Chondrocyte (in vitro differentiated cells): ENCODE data around the gene GPC3. TPM values are rescaled to one million over a fixed set of nuclear protein-coding genes. Genes with fewer than 3 reads are reported as not detected.

ENCODE experiments used
- DNase-seq: peaks from one replicate; pipeline ENCODE4 v3.0.0; 2021; ENCODE audit warnings: mixed read lengths, low spot score
- H3K27ac Mint-ChIP-seq: one replicate; pipeline ENCODE4 v1.8.0; 2021; ENCODE audit warnings: mild to moderate bottlenecking, moderate library complexity, mixed read lengths; ENCODE audit not compliant: unreplicated experiment
- H3K27me3 Mint-ChIP-seq: 2 replicates; pipeline ENCODE4 v1.8.0; 2021; ENCODE audit warnings: low read depth, mixed read lengths
- H3K36me3 Mint-ChIP-seq: 2 replicates; pipeline ENCODE4 v1.8.0; 2021; ENCODE audit warnings: low read depth, mixed read lengths
- H3K4me1 Mint-ChIP-seq: 2 replicates; pipeline ENCODE4 v1.8.0; 2021; ENCODE audit warnings: low read depth, mild to moderate bottlenecking, mixed read lengths
- H3K4me3 Mint-ChIP-seq: one replicate; pipeline ENCODE4 v1.8.0; 2021; ENCODE audit warnings: mild to moderate bottlenecking, moderate library complexity, mixed read lengths; ENCODE audit not compliant: unreplicated experiment
- H3K9me3 Mint-ChIP-seq: 2 replicates; pipeline ENCODE4 v1.8.0; 2021; ENCODE audit warnings: low read depth, mixed read lengths
- total RNA-seq: library from RNA; stranded (reverse); gene quantifications from 3 replicates; pipeline ENCODE4 v1.2.1, GENCODE V29; 2021
- TF ChIP-seq, protein P1 (sequence below): fragments of 200-600 bp; sonication (generic); IDR thresholded peaks from 2 replicates; pipeline ENCODE4 v1.5.0; 2021; ENCODE audit warnings: antibody characterized with exemption, mild to moderate bottlenecking, moderate library complexity

The GPC3 gene
- total RNA-seq, 1 donor from 2014 or later: 1.9 TPM

DNA sequence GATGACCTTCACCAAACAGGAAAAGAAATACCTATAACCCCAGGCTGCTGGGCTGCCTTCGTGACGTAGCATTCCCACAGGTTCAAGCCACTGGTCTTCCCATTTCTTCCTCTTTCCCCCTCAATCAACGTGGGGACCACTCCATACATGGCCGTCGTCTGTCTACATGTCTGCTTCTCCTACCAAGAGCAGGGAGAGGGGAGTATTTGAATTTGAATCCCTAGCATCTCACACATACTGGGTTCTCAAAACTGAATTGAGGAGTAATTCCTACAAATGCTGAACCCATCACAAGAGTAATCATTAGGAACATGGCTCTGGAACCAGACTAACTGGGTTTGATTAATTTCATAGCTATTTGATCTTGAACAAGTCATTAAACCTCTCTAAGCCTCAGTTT is 17.3 kb downstream of the GPC3 start:
- no peaks in the 10 kb centered on the region for H3K9me3 Mint-ChIP-seq
- H3K27ac Mint-ChIP-seq: no peak overlapping the region
- H3K4me3 Mint-ChIP-seq: no peak overlapping the region
- H3K36me3 Mint-ChIP-seq: no peaks in the 10 kb centered on the region
- peaks cover 5% of the 10 kb centered on the region for H3K4me1 Mint-ChIP-seq
- no peak for DNase-seq
- peaks cover 2% of the 10 kb centered on the region for H3K27me3 Mint-ChIP-seq
- TF ChIP-seq, protein P1, sequence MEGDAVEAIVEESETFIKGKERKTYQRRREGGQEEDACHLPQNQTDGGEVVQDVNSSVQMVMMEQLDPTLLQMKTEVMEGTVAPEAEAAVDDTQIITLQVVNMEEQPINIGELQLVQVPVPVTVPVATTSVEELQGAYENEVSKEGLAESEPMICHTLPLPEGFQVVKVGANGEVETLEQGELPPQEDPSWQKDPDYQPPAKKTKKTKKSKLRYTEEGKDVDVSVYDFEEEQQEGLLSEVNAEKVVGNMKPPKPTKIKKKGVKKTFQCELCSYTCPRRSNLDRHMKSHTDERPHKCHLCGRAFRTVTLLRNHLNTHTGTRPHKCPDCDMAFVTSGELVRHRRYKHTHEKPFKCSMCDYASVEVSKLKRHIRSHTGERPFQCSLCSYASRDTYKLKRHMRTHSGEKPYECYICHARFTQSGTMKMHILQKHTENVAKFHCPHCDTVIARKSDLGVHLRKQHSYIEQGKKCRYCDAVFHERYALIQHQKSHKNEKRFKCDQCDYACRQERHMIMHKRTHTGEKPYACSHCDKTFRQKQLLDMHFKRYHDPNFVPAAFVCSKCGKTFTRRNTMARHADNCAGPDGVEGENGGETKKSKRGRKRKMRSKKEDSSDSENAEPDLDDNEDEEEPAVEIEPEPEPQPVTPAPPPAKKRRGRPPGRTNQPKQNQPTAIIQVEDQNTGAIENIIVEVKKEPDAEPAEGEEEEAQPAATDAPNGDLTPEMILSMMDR: no peak

DNA sequence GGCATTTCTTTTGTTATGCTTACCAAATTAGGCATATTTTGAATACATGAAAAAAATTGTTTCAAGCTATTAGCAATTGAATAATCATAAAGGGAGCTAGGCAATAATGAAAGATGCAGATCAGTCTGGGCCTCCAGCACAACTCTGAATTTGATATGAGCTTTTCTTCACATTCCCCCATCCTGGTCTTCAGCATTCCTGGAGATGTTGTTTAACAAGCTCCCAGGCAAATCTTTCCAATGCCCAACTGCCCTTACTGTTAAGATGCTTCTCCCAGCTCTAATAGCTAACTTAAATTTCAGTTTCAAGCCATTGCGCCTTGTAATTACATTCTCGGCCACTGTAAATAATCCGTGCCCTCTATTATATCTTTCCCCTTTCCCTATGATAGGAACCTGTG is 19.2 kb downstream of the GPC3 start:
- TF ChIP-seq, protein P1: no peak
- Mint-ChIP-seq H3K4me3 (no peak overlapping the region), H3K4me1 (peaks cover 5% of the 10 kb centered on the region), H3K27me3 (peaks cover 2% of the 10 kb centered on the region), H3K27ac (no peak overlapping the region), H3K36me3 (no peaks in the 10 kb centered on the region), H3K9me3 (no peaks in the 10 kb centered on the region)
- DNase-seq: no peak

DNA sequence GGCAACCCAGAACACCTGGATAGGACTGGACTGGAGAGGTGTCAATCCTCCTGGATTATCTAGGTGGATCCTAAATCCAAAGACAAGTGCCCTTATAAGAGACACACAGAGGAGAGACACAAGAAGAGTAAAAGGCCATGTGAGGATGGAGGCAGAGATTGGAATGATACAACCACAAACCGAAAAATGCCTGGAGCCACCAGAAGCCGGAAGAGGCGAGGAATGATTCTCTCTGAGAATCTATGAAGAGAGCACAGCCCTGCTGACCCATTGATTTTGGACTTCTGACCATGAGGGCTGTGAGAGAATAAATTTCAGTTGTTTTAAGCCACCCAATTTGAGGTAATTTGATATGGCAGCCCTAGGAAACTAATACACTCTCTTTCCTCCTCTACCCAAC is 20.1 kb downstream of the GPC3 start:
- TF ChIP-seq, protein P1: no peak
- H3K27me3 Mint-ChIP-seq: peaks cover 2% of the 10 kb centered on the region
- H3K4me3 Mint-ChIP-seq: no peak overlapping the region
- H3K9me3 Mint-ChIP-seq: no peaks in the 10 kb centered on the region
- peaks cover 4% of the 10 kb centered on the region for H3K4me1 Mint-ChIP-seq
- no peaks in the 10 kb centered on the region for H3K36me3 Mint-ChIP-seq
- DNase-seq: no peak
- H3K27ac Mint-ChIP-seq: no peak overlapping the region

DNA sequence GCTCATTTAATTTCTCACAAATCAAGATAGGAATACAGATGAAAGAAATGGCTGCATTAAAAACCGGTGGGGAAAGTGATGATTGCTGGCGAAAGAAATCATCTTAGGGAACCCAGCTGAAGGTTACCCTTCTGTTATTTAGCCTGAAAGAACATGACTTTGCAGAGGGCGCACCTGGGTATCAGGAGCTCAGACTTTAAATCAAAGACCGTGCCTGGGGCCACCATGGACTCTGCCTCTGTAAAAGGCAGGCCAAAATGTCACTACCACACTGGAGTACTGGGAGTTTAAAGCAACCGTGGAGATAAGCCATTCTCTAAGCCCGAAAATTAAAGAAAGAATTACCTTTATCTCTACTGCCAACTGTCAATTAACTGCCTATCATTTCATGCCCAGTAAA is 24.3 kb downstream of the GPC3 start:
- no peak overlapping the region for H3K27ac Mint-ChIP-seq
- no peaks in the 10 kb centered on the region for H3K9me3 Mint-ChIP-seq
- H3K27me3 Mint-ChIP-seq: no peaks in the 10 kb centered on the region
- H3K36me3 Mint-ChIP-seq: no peaks in the 10 kb centered on the region
- H3K4me3 Mint-ChIP-seq: no peak overlapping the region
- H3K4me1 Mint-ChIP-seq: no peaks in the 10 kb centered on the region
- TF ChIP-seq, protein P1: no peak
- no peak for DNase-seq

DNA sequence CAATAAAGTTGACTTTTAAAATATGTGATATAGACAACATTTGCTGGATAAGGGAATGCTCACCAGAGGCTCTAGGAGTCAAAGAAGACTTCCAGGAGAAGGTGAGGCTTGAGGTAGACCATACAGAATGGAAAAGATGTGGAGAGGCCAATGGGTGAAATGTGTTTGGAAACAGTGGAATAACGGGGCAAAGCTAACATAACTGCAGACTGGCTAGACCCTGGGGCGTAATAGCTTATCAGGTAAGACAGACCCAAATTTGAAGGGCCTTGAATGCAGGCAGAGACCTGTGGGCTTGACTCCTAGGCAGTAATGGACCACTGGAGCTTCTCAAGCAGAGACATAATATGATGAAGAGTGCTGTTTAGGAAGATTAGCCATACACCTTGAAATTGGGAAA is 25.4 kb downstream of the GPC3 start:
- H3K27me3 Mint-ChIP-seq: no peaks in the 10 kb centered on the region
- TF ChIP-seq, protein P1: no peak
- H3K27ac Mint-ChIP-seq: no peak overlapping the region
- no peak for DNase-seq
- H3K4me3 Mint-ChIP-seq: no peak overlapping the region
- no peaks in the 10 kb centered on the region for H3K36me3 Mint-ChIP-seq
- H3K9me3 Mint-ChIP-seq: no peaks in the 10 kb centered on the region
- H3K4me1 Mint-ChIP-seq: no peaks in the 10 kb centered on the region
